CD4-positive, alpha-beta T cell treated with Interleukin-15 for 4 hours (primary cell): ENCODE results near the gene THAP5.
A peak's percentile ranks its signal among the peaks of the same experiment; 100 is the strongest.
"Not testable (repeated sequence)": the region's sequence is repeated elsewhere in the genome, so short reads cannot be mapped to it uniquely, and the experiment has no call there.

ENCODE experiments used
- DNase-seq: peaks from one replicate; pipeline ENCODE4 v3.0.0-alpha.2; 2020; ENCODE audit warnings: low spot score

The THAP5 gene

DNA sequence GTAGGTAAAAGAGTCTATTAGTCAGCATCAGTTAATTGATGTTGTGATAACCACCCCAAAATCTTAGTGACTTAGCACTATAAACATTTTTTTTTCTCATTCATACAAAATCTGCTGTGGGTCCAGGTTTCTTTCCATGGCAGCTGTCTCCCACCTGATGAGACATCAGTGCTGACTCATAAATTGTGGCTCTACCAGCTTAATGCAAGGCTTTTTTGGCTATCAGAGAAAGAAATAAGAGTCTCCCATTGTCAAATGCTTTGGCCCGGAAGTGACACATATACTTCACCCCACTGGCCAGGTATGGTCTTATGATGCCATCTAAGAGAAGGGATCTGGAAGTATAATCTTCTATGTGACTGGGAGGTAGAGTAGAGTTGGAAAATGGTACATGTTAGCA lies 14.7 kb upstream of the THAP5 start:
- DNase-seq, result no peak

DNA sequence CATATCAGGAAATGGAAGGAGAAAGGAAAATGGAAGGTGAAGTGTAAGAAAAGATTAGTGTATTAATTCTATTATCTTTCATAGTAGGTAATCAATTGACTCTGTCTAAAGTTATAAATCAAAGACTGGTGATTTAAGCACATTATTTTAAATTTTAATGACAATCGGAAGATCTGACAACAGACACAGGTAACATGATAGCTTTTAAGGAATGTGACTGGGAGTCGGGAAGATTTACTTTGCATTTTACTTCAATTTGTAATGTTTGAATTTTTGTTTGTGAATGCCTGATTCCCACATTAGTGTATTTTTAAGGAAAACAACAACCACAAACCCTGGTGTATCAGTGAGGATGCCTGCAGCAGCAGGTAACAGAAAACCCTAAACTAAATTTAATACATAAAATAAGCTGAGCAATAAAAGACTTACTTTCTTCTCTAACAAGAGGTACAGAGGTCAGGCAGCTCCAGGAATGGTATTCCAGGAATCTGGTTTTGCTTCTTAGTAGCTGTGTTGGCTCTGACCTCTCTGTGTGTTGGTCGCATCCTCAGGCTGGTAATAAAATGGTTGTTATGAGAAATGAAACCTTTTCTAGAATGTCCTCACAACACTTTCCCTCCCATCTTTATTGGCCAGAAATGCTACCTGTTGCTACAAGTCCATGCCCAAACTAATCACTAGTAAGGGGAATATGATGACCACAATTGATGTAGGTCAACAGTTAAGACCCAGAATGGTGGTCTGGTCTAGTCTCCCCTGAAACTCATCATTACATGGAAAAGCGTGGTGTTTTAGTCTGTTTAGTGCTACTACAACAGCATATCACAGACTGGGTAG lies 12.4 kb upstream of the THAP5 start:
- DNase-seq, result no peak

DNA sequence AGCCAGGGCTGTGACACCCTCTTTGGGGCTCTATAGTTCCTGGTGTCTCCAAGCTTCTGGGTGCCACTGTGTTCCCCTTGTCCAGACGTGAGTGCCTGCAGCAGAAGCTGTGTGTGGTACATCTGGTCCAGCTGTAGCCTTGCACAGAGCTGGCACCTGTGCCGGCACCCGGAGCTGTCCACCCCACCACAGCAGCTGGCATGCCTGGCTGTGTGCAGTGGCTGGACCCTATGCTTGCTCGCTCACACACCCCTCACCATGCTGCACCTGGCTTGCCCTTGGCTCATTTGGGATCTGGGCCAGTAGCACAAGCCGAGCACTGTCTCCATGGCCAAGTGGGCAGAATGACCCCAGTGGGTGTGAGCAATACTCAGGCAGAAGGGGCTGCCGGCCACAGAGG lies 10.8 kb upstream of the THAP5 start:
- no peak for DNase-seq

DNA sequence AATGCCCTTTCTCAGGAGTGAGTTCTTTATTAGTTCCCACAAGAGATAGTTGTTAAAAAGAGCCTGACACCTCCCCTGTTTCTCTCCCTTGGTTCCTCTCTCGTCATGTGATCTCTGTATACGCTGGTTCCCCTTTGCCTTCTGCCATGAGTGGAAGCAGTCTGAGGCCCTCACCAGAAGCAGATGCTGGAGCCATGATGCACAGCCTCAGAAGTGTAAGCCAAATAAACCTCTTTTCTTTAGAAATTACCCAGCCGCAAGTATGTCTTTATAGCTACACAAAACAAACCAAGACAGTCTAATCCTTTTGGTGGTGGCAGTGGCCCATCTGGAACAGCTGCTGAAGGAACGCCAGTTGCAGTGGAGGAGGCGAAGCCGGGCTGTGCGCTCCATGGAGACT lies 9.4 kb upstream of the THAP5 start:
- DNase-seq, result no peak

DNA sequence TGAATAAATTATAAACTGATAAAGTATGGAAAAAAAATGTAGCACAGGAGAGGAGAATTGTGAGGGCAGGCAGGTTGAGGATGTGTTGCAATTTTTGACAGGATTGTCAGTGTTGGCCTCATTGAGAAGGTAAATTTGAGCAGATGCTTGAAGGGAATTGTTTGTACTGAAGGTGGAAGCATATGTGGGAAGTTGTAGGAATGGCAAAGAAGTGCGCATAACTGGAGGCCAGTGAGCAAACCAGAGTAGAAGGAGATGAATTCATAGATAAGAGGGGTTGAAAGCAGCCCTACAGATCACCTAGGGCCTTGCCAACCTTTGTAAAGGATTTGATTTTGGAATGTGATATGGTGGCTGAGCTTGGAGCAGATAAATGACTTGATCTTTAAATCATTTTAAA lies 6.6 kb upstream of the THAP5 start:
- DNase-seq, result no peak

DNA sequence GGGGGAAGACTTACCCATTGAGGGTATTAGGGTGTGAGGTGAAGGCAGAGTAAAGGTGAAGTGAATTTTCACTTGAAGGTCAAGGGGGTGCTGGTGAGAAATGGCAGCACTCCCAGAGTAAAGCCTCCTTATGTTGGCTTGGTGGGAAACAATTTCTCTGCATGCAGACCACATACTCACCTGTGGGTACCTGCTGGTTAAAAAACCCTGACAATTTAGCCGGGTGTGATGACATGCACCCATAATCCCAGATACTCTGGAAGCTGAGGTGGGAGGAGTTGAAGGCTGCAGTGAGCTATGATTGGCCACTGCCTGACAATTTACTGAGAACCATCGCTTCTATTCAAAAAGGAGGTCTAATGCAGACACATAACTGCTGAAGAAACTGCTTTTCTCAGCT lies 5.7 kb upstream of the THAP5 start:
- DNase-seq, result no peak

DNA sequence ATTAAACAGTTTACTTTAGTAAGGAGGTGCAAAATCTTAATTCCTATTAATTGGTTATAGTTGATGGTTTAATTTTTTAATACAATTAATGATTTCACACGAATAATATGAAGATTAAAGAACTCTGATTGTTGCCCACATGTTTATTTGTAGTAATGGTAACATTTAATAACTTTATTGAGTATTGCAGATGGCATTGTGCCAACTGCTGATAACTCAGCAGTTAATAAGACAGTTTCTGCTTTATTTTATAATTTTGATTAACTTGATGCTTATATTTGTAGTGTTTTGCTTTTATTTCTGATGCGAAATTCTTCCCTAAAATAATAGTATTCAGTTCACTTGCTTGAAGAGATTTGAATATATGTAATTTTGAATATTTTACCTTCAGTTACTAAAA lies 3.0 kb upstream of the THAP5 start:
- no peak for DNase-seq

DNA sequence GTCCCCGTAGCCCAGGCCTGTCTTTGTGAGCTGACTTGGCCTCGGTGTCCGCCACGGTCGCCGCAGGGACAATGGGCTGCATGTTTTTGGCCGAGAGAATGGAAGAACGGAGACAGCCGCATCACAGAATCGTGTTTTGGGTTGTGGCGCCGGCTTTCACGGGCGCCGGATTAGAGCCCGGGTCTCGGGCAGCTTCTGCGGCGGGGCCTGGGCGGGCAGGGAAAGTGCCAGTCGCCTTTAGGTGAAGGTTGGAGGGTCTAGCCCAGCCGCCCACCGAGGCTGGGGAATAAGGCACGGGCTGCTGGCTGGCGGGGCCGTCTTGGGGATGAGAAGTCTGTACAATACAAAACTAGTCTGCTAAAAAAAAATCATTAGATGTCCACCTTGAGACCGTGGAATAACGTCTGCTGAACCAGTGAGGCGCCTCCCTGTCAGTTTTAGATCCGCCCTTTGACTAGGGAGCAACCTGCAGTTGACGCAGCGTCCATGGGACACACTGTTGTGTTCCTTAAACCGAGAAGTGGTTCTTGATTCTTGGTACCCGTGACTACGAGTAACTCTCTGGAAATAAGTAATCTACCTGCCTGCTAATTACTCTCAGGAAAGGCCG lies 745 bp upstream of the THAP5 start:
- peak; percentile 63 for DNase-seq

DNA sequence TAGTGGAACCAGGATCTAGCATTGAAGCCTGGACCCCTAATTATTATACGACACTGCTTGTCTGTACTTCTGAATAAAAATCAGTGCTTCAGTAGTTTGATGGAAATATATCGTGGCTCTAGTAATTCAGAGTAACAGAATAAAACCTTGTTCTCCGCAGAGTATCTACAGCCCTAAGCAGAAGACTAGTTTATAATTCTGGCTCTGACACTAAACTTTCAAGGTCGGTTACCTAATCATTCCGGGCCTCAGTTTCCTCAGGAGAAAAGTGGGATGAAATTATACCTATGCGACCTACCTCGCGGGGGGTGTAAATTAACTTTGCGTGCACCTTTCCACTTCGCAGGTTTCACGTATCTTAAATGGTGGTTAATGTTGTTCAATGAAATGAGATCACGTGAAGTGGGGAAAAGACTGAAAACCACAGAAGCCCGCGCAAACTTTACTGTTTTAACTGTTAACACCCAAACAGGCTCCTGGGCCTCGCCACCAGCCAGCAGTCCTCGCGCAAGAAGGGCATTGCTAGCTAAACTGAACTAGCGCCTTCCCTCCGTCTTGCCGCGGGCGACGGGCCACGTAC lies 615 bp downstream of the THAP5 start:
- no peak for DNase-seq

DNA sequence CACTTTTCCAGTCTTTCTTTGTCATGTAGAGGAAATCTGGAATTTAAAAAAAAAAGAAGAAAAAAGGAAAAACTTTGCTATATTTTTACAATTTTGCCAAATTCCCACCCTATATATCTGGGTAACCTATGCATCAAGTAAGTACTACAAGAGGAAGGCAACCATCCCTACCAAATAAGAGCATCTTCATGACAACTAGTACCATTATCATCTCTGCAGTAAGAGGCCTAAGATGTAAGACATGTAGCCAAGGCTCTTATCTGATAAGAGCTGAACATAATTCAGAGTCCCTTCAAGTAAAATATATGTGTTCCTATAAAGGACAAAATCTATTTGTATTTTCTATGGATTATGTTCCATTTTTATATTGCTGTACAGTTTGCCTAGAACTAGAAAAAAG lies 3.5 kb downstream of the THAP5 start:
- no peak for DNase-seq

DNA sequence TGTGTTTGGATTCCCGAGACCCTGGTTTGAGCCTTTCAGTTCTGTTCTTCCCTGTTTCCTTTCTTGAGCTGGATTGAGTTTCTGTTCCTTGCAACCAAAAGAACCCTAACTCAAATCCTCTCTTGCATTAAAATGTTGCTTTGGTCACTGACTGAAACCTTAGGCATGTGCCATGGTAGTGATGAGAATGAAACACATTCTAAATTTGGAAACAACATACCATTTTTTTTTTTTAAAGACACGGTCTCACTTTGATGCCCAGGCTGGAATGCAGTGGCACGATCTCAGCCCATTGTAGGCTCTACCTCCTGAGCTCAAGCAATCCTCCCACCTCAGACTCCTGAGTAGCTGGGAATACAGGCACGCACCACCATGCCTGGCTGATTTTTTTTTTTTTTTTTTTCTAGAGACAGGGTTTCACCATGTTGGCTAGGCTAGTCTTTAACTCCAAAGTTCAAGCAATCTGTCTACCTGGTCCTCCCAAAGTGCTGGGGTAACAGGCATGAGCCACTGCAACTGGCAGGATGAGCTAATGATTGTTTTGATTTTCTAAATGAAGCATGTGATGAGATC lies 8.4 kb downstream of the THAP5 start:
- no peak for DNase-seq

DNA sequence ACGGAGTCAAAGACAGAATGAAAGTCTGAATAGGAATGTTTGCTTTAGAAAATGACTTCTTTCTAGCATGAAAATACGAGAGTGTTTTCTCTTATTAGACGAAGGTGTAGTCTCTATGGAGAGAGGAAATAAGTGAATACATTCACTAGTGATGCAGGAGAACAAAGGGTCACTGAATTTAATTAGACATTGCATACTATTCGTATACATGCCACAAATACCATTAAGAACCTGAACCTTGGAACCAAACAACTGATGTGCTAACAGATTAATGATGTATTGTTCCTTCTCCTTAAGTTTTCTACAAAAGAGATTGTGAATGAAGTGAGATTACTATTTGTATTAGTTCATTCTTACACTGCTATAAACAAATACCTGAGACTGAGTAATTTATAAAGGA lies 10.3 kb downstream of the THAP5 start:
- DNase-seq, result no peak

DNA sequence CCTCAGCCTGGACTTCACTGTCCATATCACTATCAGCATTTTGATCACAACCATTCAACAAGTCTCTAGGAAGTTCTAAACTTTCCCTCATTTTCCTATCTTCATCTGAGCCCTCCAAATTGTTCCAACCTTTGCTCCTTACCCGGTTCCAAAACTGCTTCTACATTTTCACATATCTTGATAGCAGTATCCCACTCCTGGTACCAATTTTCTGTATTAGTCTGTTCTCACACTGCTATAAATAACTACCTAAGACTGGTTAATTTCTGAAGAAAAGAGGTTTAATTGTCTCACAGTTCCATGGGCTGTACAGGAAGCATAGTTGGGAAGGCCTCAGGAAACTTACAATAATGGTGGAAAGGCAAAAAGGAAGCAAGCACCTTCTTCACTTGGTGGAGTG lies 11.9 kb downstream of the THAP5 start:
- DNase-seq, result no peak

DNA sequence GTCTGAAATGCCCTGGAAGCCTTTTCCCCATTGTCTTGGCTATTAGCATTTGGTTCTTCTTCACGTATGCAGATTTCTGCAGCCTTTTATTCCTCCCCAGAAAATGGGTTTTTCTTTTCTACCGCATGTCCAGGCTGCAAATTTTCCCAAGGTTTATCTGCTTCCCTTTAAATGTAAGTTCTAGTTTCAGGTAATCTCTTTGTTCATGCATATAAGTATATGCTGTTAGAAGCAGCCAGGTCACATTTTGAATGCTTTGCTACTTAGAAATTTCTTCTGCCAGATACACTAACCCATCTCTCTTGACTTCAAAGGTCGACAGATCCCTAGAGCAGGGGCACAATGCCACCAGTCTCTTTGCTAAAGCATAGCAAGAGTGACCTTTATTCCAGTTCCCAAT lies 12.3 kb downstream of the THAP5 start:
- DNase-seq, result no peak

DNA sequence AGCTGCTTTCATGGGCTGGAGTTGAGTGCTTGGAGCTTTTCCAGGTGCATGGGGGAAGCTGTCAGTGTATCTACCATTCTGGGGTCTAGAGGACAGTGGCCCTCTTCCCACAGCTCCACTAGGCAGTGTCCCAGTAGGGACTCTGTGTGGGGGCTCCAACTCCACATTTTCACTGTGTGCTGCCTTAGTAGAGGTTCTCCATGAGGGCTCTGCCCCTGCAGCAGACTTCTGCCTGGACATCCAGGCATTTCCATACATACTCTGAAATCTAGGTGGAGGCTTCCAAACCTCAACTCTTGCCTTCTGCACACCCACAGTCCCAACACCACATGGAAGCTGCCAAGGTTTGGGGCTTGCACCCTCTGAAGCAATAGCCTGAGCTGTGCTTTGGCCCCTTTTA lies 12.8 kb downstream of the THAP5 start:
- not testable (repeated sequence) for DNase-seq

DNA sequence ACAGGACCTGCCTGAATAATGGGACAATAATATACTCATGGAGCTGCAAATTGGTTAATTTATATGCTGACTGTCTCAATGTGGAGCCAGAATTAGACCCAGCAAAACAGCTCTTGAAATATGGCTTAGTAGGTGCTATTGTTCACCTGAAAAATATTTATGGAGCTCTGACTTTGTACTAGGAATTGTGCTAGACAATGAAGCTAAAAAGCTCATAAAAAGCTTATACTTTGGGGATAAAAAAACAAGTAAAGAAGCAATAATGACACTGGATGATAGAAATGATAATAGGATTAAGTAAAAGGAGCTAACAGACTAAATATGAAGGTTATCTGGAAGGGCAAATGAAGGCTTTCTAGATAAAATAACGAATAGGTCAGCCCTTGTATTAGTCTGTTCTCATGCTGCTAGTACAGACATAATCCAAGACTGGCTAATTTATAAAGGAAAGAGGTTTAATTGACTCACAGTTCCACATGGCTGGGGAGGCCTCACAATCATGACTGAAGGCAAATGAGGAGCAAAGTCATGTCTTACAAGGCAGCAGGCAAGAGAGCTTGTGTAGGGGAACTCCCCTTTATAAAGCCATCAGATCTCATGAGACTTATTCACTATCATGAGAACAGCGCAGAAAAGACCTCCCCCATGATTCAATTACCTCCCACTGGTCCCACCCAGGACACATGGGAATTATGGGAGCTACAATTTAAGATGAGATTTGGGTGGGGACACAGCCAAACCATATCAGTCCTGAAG lies 21.2 kb downstream of the THAP5 start:
- DNase-seq, result not testable (repeated sequence)

DNA sequence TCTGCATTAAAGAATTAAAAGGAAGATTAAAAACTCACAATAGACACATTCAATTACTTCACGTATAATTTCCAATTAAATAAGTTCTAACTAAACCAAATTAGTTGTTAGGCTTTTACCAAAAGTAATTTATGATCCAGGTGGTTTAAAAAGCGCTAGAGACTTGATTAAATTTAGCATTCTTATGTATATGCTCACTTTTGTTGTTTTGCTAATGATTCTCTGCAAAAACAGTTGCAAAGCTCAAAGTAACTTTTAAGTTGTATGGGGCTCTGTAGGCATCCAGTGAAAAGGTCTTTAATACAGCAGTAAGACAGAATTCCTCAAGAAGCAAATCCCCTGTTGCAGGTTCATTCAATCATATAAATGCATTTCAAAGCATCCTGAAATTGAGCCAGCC lies 28.0 kb downstream of the THAP5 start:
- DNase-seq, result no peak

DNA sequence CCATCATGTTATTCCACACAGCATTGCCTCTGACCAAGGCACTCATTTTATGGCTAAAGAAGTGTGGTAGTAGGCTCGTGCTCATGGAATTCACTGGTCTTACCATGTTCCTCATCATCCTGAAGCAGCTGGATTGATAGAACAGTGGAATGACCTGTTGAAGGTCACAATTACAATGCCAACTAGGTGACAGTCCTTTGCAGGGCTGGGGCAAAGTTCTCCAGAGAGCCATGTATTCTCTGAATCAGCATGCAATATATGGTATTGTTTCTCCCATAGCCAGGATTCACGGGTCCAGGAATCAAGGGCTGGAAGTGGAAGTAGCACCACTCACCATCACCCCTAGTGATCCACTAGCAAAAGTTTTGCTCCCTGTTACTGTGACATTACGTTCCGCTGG lies 30.8 kb downstream of the THAP5 start:
- DNase-seq, result not testable (repeated sequence)

DNA sequence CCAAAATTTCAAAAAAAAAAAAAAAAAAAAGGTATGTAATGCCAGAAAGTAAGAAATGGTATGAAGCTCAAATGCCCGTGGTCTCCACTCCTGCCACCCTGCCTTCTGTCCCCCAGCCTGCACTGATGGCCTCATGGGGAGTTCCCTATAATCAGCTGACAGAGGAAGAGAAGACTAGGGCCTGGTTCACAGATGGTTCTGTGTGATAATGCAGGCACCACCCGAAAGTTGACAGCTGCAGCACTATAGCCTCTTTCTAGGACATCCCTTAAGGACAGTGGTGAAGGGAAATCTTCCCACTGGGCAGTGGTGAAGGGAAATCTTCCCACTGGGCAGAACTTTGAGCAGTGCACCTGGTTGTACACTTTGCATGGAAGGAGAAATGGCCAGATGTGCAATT lies 31.3 kb downstream of the THAP5 start:
- not testable (repeated sequence) for DNase-seq

DNA sequence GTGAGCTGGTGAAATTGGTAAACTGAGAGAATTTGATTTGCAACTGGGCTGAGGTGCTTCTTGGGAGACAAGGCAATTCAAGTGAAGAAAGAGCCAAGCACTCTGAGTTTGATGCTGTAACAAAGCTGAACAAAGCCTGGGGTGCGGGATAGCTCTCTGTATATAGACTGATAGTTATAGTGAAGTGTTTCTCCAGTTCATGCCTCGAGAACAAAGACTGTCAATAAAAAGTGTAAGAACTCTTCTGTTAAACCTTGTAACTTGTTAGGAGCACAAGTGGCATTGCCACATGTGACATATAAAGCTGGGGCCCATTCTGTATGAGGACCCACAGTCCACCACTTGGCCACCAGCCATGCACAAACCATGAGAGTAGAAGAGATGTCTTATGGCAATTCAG lies 32.3 kb downstream of the THAP5 start:
- no peak for DNase-seq

DNA sequence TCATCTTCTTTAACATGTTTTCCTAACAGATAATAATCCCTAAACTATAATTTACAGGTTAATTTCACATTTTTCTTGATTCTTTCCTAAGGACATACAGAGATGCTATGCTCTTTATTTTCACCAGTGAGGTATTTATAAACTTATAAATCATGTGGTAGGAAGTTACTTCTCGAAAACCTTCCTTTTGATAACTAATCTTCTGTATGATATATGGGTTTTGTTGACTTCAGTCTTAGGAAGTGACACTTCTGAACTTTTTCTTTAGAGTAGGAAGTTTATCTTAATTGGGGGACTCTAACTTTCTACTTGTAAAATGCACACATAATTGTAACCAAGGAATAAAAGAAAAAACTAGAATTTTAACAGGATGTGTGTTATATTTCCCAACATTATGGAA lies 33.8 kb downstream of the THAP5 start:
- no peak for DNase-seq

DNA sequence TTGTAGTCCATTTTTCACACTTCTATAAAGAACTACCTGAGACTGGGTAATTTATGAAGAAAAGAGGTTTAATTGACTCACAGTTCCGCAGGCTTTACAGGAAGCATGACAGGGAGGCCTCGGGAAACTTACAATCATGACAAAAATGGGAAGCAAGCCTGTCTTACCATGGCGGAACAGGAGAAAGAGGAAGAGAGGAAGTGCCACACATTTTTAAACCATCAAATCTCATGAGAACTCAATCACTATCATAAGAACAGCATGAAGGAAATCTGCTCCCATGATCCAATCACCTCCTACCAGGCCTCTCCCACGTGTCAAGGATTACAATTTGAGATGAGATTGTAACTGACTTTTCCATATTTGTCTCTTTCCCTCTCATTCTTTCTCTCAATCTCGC lies 34.2 kb downstream of the THAP5 start:
- no peak for DNase-seq

DNA sequence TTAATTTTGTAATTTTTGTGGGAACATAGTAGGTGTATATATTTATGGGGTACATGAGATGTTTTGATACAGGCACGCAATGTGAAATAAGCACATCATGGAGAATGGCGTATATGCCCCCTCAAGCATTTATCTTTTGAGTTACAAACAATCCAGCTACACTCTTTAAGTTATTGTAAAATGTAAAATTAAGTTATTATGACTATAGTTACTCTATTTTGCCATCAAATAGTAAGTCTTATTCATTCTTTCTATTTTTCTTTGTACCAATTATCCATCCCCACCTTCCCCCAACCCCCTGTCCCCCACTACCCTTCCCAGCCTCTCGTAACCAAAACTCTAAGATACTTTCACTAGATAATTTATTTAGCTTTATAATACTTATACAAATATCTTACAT lies 35.8 kb downstream of the THAP5 start:
- DNase-seq, result no peak
